Panc1 (cell line): ENCODE measurements around the gene PTTG1IP. TPM values are rescaled to one million over a fixed set of nuclear protein-coding genes. Genes with fewer than 3 reads are reported as not detected.

Source experiments
- ATAC-seq: fragments of 200-7000 bp; cut with Tn5 transposase; 2 replicates; pipeline ENCODE4 v1.9.1; 2020; ENCODE audit warnings: mild to moderate bottlenecking, moderate library complexity
- BruUV-seq: library from RNA; stranded (reverse); fragments of 400-500 nt; replicated peaks from 2 replicates; lab custom pipeline; 2021; lab: Mats Ljungman, UMichigan
- CTCF ChIA-PET: fragments of 300-600 bp; sonication (Branson Sonifier 250); formaldehyde crosslinking; loops from one replicate; lab custom pipeline; 2022; ENCODE audit warnings: antibody characterized with exemption; lab: Charles Lee
- POLR2A ChIA-PET: fragments of 300-600 bp; sonication (Branson Sonifier 250); formaldehyde crosslinking; loops from one replicate; lab custom pipeline; 2022; ENCODE audit warnings: antibody characterized with exemption; lab: Charles Lee
- DNase-seq: peaks from one replicate; pipeline ENCODE4 v3.0.0-alpha.2; 2010; ENCODE audit warnings: low read depth, low spot score
- H3K27ac ChIP-seq: 2 replicates; pipeline ENCODE4 v1.5.1; 2011; ENCODE audit warnings: mild to moderate bottlenecking, low read length, inconsistent platforms
- H3K27me3 ChIP-seq: fragments of 200-500 bp; sonication (Bioruptor generic); 2 replicates; pipeline ENCODE4 v1.6.0; 2014; ENCODE audit warnings: low read length, inconsistent platforms; ENCODE audit not compliant: control insufficient read depth, insufficient read depth
- H3K36me3 ChIP-seq: fragments of 200-500 bp; sonication (Bioruptor generic); 2 replicates; pipeline ENCODE4 v1.5.1; 2014; ENCODE audit warnings: inconsistent platforms, mild to moderate bottlenecking, low read length, moderate library complexity; ENCODE audit not compliant: control insufficient read depth, insufficient read depth
- H3K4me1 ChIP-seq: 2 replicates; pipeline ENCODE4 v1.5.1; 2011; ENCODE audit warnings: inconsistent platforms, mild to moderate bottlenecking, low read length, moderate library complexity; ENCODE audit not compliant: control insufficient read depth, insufficient read depth
- H3K4me3 ChIP-seq, 2 experiments: 2 replicates each; pipeline ENCODE4 v1.5.1; 2011 to 2012; ENCODE audit warnings: low read depth in 2 of 2, low read length in 2 of 2, mild to moderate bottlenecking in 2 of 2, inconsistent platforms in 1 of 2, moderate library complexity in 1 of 2
- H3K9me3 ChIP-seq: fragments of 200-500 bp; sonication (Bioruptor generic); 2 replicates; pipeline ENCODE4 v1.5.1; 2014; ENCODE audit warnings: low read depth, mild to moderate bottlenecking, inconsistent platforms, low read length, moderate library complexity; ENCODE audit not compliant: control insufficient read depth, insufficient read depth
- CTCF ChIP-seq: fragments of 450-650 bp; IDR thresholded peaks from 2 replicates; pipeline ENCODE4 v1.5.1; 2017; ENCODE audit warnings: mild to moderate bottlenecking
- POLR2AphosphoS5 ChIP-seq: IDR thresholded peaks from 2 replicates; pipeline ENCODE4 v1.6.1; 2012; ENCODE audit warnings: mild to moderate bottlenecking, low read depth, low read length, moderate library complexity
- REST ChIP-seq, 2 experiments: IDR thresholded peaks; 2 replicates each; pipeline ENCODE4 v1.6.1; 2011 to 2012; ENCODE audit warnings: low read depth in 2 of 2, control low read depth in 1 of 2, low read length in 1 of 2, mild to moderate bottlenecking in 1 of 2, moderate library complexity in 1 of 2; ENCODE audit not compliant: insufficient read depth in 1 of 2
- SIN3A ChIP-seq: IDR thresholded peaks from 2 replicates; pipeline ENCODE4 v1.6.1; 2012; ENCODE audit warnings: low read depth, mild to moderate bottlenecking, low read length, moderate library complexity, borderline replicate concordance; ENCODE audit not compliant: insufficient read depth
- TCF7L2 ChIP-seq: IDR thresholded peaks from 2 replicates; pipeline ENCODE4 v1.6.1; 2011; ENCODE audit warnings: mild to moderate bottlenecking, low read depth, low read length, inconsistent platforms
- in situ Hi-C: cut with HindIII; loops from 2 replicates; pipeline ENCODE4 v1.10.0; 2016; ENCODE audit warnings: low sequenced_read_pairs, low pct_unique_long_range_greater_than_20kb
- intact Hi-C: fragments of 100-400 bp; cut with micrococcal nuclease; formaldehyde crosslinking; loops from one replicate; pipeline ENCODE4 v1.10.0; 2022; ENCODE audit not compliant: unreplicated experiment
- total RNA-seq: library from RNA; stranded (reverse); gene quantifications from one replicate; pipeline ENCODE4 v1.2.1, GENCODE V29; 2021; ENCODE audit not compliant: unreplicated experiment

The PTTG1IP gene
- total RNA-seq, 1 experiment from 2014 or later, result 226 TPM

GRCh38 chr21:44865561-44866280, 7.8 kb downstream of the PTTG1IP start:
- peaks cover 4% of the 10 kb centered on the region; the same call in 1 of the 2 replicates for H3K36me3 ChIP-seq
- peaks cover 49% of the 10 kb centered on the region for H3K4me1 ChIP-seq
- ChIA-PET CTCF (no interaction called here), POLR2A (no interaction called here)
- ATAC-seq (0 out of 2 replicates have a peak, but pooled peaks have one; percentile 20), DNase-seq (no peak)
- H3K4me3 ChIP-seq, result no peak overlapping the region
- TF ChIP-seq CTCF, result no peak
- no peak for TF ChIP-seq TCF7L2
- no peak for TF ChIP-seq POLR2AphosphoS5
- TF ChIP-seq SIN3A, result no peak
- no peak for TF ChIP-seq REST (IDR thresholded peaks at IDR 0.05; ENCODE audit: insufficient read depth in 1 of 2, low read depth in 2 of 2, low read length in 1 of 2)
- H3K9me3 ChIP-seq, result no peaks in the 10 kb centered on the region
- in situ Hi-C loops (no loop called here), intact Hi-C loops (no loop called here)
- H3K27me3 ChIP-seq, result no peaks in the 10 kb centered on the region
- BruUV-seq, result no TSS peak
- peak overlapping the region; percentile 95 for H3K27ac ChIP-seq

- no peak for TF ChIP-seq TCF7L2
- TF ChIP-seq CTCF, result no peak
- no peak for TF ChIP-seq SIN3A
- no peak for TF ChIP-seq POLR2AphosphoS5
- no peak for TF ChIP-seq REST (IDR thresholded peaks at IDR 0.05; ENCODE audit: insufficient read depth in 1 of 2, low read depth in 2 of 2, low read length in 1 of 2)
- ATAC-seq, result no peak
- in situ Hi-C loops, result no loop called here
- H3K4me1 ChIP-seq, result peaks cover 28% of the 10 kb centered on the region
- intact Hi-C loops, result no loop called here
- no peak for DNase-seq
- H3K4me3 ChIP-seq, result no peak overlapping the region
- no peaks in the 10 kb centered on the region for H3K27me3 ChIP-seq
- BruUV-seq, result no TSS peak
- no peak overlapping the region for H3K27ac ChIP-seq
- ChIA-PET CTCF (no interaction called here), POLR2A (no interaction called here)
- H3K36me3 ChIP-seq, result peaks cover 8% of the 10 kb centered on the region
- no peaks in the 10 kb centered on the region for H3K9me3 ChIP-seq
Measured at GRCh38 chr21:44862869-44863685, 10.4 kb downstream of the PTTG1IP start.
